HG02981 (cell line): ENCODE measurements around the gene S100A1.
A peak's percentile ranks its signal among the peaks of the same experiment; 100 is the strongest.

Experiments used
- ATAC-seq: cut with Tn5 transposase; IDR thresholded peaks from one replicate; pipeline ENCODE4 v1.9.1; 2021; ENCODE audit warnings: mild to moderate bottlenecking, moderate library complexity; ENCODE audit not compliant: unreplicated experiment

S100A1 gene

DNA sequence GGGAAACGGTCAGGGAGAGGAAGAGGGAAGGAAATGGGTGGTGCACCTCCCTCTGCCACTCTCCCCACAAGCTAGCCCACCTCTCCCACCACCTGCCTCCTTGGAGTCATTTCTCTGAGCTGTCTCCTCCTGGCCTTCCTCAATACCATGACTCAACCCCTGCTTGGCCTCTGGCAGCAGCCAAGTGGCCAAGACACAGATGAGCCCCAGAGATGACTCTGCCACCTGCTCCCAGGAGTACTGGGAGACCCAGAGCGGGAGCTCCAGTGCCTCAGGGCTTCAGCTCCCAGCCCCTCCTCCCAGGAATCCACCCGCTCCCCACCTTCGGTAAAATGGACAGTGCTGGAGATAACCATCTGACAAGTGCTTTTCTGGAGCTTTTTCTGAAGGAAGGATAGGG lies 17.9 kb upstream of the S100A1 start:
- ATAC-seq, result no peak

DNA sequence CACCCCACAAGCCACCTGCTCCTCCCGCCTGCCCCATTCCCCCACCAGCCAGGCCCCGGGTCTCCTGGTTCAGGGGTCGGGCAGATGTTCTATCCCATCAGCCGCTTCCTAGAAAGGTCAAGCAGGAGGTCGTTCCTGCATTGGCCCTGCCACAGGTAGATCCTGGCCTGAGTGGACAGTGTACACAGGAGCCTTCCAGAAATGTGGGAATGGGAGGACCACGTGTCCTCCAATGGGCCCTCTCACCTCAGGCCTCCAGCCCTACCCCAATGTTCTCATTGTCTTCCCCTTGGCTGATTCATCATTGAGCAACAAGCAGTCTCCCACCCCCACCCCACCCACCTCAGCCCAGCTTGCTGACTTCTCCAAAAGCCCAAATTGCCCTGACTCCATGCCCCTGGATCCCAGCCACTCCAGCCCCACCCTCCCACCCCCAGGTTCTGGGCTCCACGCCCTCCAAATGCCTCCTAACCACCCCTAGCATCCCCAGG lies 17.4 kb upstream of the S100A1 start:
- ATAC-seq, result no peak

DNA sequence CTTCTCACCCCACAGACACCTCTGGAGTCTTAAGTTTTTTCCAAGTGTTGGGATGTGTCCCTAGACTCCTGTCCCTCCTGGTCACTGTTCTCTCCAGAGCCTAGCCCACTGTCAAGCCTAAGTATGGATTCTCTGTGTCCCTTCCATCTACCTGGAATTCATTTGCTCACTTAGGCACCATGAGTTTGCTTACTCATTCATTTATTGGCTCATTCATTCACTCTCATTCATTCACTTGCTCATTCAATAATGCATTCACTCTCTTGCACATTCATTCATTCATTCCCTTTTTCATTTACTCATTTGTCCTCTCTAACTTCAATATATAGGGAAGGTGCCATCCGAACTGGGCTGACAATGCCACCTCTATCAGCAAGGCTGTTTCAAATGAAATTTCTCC lies 16.9 kb upstream of the S100A1 start:
- no peak for ATAC-seq

DNA sequence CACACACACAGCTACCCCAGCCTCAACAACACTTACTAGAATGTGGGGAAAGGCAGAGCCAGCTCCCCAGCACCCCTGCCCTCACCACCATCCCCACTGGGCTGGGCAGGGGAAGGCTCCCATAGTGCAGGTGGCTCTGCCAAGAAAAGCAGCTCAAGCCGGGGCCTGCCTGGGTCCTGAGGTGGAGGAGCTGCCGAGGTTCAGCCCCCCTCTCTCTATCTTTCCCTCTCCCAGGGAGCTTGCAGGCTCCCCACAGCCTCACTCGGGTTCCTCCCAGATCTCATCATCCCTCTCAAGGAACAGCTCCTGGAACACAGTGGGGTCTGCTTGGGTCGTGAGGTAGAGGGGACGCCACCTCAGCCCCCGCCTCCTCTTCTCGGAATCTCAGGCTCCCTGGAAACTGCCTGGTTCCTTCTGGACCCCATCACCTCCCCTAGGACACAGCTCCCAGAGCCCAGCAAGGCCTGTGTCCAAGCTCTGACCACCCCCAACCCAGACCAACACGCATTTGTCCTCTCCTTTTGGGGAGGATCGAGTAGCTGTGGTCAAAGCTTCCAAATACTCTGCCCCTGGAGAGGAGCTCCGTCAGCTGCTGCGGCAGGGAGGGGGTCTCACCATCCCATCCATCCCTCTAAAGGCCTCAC lies 16.0 kb upstream of the S100A1 start:
- no peak for ATAC-seq

DNA sequence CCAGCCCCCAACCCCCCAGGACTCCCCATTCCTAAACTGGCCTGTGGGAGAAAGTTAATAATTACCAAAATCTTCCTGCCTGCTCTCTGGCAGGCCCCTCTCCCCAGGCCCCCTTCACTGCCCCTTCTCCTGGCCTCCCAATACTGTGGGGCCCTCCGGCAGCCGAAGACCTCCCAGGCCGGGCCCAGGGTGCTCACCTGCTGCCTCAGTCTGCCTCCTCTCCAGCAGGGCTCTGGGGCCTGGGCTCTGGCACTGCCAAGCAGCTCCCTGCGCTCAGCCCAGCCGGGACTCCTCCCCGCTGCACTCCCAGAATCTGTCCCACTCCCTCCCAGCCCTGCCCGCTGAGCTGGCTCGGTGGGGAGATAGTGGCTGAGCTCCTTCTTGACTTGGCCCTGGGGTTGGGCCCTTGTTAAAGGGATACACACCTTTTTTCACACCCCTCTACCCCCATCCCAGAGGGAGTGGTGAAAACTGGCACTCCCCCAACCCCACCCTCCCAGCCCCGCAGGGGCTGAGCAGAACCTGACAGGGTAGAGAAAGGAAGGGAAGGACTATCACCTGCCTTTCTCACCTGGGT lies 15.4 kb upstream of the S100A1 start, which contains the start of gene S100A16:
Gene S100A16 (minus strand): TSS at position 383 of the 577 bp plus-strand sequence. CDS start 4,986 bp downstream, outside the sequence.
- no peak for ATAC-seq

DNA sequence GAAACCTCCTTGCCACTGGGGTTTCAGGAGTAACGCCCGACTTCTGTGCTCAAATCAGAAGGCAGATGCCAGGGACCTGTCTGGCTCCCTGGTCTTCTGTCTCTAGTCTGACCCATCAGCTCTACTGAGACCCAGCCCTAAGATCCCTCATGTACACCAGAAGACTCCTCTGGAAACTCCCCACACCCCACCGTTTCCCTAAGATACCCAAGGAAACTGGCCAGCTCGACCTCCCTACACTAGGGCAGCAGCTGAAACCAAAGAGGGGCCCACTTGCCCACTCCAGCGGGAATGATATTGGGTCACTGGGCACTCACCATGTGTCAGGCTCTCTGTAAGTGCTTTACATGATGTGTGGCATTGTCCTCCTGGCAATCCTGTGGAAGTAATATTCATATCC lies 14.8 kb upstream of the S100A1 start:
- ATAC-seq, result no peak

DNA sequence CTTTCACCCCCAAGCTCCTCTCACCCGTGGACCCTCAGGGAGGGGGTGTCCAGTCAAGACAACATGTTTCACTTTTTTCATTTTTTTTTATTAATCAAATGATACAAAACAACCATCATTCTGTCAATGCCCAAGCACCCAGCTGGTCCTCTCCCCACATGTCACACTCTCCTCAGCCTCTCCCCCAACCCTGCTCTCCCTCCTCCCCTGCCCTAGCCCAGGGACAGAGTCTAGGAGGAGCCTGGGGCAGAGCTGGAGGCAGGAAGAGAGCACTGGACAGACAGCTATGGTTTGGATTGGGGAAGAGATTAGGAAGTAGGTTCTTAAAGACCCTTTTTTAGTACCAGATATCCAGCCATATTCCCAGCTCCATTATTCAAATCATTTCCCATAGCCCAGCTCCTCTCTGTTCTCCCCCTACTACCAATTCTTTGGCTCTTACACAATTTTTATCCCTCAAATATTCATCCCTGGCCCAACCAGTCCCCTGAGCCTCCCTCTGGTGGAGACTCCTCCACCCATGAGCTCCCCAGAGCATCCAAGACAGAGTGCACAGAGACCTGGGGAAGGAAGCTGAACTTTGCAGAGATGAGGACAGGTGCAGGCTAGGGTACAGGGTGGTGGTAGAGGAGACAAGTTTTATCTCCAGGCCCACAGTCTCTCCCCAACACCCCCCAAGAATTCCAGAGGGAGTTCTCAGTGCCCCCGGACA lies 13.9 kb upstream of the S100A1 start:
- no peak for ATAC-seq

DNA sequence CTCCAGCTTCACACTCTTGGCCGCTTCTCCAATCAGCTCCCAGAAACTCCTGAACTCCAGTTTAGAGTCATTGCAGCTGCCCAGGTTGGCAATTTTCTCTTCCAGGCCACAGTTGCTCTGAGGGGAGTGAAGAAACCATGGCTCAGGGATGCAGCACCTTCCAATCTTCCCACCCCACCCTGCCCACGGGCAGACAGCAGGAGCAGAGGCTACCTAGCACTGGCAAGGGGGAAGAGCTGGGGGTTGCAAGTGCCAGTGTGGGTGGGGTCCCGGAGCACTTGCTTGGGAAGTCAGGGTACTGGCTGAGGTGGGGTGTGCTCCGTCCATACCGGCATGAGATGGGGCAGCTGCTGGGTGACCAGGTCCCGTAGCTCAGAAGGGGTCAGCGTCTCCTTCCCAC lies 13.3 kb upstream of the S100A1 start:
- ATAC-seq, result no peak

DNA sequence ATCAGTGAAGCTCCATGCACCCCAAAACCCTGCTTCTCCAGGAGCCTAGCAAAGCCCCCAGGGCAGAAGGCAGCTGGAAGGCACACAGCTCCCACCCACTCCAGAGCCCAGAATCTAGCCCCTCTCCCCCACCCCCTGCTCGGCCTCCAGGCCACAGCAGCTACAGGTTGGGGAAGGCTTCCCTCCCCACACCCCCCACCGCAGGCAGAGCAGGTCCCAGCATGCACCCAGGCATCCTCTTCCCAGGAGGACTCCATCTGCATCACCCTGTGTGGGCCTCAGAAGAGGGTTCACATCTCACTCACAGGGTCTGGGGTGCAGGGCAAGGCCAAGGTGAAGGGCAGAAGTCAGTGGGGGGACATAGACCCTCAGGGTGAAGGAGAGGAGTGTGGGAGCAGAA lies 12.8 kb upstream of the S100A1 start:
- ATAC-seq, result no peak

DNA sequence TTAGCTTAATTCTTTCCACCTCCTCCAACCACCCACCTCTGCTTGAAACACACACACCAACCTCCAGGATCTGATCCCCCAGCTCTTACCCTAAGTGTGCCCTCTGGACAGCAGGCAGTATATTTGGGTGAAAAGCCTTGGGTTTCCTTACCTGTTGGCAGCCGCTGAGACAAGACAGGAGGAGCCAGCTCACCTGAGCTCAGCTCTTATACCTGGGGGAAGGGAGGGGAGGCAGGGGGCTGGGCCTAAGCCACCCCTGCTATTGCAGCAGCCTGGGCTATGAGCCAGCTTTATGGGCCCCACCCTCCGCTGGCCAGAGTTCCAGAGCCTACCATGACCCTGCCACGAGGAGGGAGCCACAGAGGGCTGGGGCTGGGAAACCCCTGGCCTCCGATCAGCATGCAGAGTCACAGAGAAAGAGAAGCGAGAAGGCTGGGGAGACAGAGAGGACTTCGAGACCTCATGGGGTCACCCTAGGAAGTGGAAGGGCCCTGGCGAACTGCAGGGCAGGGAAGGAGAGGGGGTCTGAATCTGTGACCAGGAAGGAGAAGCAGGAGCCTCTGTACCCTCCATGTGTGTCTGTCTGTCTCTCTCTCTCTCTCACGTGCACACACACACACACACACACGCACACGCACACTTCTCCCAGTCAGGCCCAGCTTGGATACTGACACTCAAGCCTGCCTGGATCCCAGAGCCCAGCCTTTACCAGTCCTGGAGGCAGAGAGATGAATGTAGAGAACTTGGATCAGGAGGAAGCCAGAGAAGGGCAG lies 11.9 kb upstream of the S100A1 start, which contains the start of gene S100A14:
Gene S100A14 (minus strand): TSS at position 182 of the 773 bp plus-strand sequence. CDS start 467 bp downstream, outside the sequence.
- no peak for ATAC-seq

DNA sequence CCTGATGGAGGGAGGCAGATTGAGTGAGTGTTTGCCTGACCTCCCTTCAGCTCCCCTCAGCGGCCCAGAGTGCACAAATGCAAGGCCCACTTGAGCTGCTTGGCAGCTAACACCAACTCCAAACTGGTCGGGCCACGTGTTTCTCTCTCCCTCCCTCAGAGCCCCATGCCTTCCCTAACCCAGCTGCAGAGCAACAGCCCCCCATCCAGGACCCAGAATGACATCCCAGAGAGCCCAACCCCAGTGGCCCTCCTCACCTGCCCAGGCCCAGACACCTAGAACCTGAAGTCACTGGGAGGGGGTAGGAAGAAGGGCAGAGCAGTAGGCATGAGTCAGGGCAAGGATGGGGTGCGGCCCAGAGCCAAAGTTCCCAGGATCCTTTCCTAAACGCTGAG lies 11.3 kb upstream of the S100A1 start:
- no peak for ATAC-seq

DNA sequence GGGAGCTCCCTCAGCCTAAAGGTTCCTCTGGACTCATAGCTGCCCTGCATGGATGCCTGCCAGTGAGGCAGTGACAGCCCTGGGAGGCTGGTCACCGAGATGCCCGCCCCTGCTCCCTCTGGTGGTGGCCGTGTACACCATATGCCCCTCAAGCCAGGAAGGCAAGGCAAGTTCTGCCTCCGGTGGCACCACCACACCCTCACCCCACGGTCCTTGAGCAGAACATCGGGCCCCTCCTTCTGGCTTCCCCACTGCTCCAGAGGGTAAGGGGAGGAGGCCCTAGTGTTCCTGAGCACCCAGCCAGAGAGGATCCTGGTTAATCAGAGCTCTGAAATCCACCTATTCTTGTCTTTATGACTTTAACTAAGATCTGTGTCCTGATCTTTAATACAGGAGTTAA lies 10.6 kb upstream of the S100A1 start:
- ATAC-seq, result peak; percentile 84

DNA sequence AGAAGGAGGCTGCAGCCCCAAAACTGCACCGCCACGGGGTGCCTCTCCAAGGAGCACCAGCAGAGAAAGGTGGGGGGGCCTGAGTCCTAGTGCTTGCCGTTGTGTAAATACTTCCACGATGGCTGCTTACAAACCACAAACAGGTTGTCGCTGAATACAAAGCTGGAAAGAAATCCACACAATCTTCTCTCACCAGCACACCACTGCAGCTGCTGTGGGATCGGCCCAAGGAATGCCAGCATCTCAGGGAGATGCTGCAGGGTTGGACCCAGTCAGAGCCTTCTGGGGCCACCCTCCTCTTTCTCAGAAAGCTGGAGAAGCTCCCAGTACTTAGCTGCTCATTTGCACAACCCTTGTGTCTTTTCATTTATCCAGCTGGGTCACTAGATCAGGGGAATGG lies 9.1 kb upstream of the S100A1 start:
- ATAC-seq, result no peak

DNA sequence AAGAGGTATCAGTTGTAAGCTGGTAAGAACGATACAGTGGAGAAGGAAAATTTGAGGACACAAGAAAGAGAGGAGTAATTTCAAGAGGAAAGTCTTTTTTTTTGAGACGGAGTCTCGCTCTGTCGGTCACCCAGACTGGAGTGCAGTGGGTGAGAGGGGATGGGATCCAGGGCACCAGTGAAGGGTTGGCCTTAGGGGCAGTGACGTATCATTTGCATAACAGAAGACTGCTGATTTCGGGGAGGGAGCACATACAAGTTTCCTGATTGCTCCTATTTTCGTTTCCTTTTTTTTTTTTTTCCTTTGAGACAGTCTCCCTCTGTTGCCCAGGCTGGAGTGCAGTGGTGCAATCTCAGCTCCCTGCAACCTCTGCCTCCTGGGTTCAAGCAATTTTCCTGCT lies 5.1 kb upstream of the S100A1 start:
- no peak for ATAC-seq

DNA sequence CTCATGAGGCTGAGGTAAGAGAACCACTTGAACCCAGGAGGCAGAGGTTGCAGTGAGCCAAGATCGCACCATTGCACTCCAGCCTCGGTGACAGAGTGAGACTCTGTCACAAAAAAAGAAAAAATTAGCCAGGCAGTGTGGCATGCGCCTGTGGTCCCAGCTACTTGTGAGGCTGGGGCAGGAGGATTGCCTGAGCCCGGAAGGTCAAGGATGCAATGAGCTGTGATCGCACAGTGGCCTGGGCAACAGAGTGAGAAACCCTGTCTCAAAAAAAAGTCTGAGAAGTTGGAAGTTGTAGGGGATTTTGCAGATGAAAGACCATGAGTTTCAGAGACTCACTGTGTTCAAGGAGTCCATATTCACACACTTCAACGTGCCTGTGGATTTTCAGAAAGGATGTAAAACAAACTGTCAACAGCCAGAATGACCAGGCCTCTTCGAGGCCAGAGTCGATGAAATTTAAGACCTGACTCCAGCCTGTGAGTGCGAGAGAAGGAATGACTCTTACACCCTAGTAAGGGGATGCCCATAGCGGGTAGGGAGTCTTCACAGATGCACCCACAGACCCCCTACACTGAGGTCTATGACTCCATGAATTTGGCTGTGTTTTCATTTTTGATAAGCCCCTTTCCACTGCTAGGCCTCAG lies 3.1 kb upstream of the S100A1 start:
- ATAC-seq, result no peak

DNA sequence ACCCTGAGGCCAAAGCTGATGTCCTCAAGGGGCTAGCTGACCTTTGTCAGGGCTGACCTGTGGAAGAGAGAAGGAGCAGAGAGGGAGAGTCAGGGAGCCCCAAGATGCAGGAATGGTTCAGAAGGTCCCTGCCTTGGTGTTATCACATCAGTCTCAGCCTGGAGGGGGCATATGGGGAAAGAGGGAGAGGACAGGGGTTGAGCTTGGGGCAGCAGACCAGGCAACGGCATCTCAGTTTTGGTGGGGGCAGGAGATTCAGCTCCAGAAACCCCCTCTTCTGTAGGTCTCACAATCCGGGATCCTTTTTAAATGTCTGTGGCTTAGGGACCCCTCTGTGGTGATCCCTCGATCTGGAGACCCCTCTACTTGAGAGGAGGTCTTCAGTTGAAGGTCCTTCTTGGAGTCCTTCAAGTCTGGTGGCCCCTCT lies 1.7 kb upstream of the S100A1 start:
- no peak for ATAC-seq

DNA sequence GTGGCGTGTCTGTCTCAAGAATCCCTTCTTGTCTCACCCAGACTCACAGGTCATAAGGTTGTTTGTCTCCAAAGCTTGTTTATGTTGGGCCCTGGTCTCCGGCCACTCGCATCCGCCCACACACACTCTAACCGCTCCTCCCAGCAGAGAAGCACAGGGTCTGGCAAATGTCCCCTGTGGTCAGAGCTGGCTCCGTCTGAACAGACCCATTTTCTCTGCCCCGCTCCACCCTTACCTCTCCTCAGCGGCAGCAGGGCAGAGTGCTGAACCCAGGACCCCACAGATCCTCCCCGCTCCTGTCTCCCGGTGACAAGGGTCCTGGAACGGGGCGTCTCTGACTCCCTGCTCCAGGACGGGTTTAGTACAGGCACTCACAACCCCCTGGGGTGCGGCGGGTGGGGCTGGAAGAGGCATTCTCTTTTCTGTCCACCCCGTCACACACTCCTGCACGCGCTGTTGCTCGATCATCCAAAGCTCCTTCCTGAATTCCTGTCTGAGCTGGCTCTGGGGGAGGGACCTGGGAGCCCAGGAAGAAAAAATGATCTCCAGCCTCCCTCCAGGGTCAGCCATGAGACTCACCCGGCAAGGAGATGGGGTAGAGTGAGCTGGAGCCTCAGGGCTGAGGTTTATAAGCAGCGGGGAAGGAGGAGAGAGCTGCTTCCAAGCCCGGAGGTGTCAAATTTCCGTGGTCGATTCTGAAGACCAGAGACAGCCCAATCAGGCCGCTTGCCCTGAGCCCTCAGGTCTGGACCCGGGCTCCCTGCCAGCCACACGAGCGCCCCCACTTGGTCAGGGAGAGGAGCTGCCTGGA lies 1.1 kb upstream of the S100A1 start, which contains the start of gene S100A13:
Gene S100A13 (minus strand): TSS at position 602 of the 811 bp plus-strand sequence. CDS start 1,033 bp downstream, outside the sequence.
- ATAC-seq, result no peak

DNA sequence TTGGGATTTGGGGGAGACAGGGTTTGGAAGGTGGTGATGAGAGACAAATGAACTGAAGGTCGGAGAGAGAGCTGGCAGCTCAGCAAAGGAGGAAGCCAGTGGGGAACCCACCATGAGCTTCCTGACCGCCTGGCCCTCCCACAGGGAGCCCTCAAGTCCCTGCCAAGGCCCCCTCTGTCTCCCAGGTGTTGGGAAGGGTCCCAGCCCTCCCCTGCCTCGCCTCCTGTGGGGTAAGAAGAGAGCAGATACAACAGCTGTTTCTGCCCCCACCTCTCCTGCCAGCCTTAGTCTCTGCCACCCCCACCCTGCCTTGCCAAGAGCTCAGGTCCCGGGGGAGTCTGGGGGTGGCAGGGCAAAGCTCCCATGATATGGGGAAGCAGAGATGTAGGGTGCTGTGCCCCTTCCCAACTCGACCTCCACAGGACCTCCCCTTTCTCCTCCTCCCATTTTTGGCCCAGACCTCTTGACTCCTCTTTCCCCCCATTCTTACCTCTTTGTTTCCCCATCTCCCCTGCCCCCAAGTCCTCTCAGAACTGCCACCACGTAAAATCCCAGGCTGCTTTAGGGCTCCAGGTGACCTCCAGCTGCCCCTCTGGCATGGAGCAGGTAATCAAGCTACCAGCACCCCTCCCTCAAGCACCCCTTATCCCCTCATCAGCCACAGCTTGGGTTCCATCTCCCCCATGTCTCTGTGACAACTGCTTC lies 556 bp downstream of the S100A1 start:
- no peak for ATAC-seq

DNA sequence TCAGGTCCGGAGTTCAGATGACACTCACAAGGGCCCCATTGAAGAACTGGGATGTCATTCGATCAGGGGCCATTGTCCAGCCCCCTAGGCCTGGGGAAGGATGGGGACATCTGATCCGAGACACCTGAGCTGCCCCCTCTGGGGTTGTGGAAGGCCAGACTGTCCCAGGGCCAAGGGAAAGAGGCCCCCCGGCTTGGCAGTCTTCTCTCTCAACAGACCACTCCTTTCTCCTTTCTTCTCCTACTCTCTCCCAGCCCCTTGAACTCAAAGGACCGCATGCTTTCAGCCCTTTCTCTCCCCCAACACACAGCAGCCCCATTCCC lies 1.1 kb downstream of the S100A1 start:
- ATAC-seq, result no peak
